Erythroblast (primary cell): ENCODE measurements around the gene TRIM60.

ENCODE experiments used
- GATA1 ChIP-seq: IDR thresholded peaks from 2 replicates; pipeline ENCODE4 v1.6.1; 2011; ENCODE audit warnings: low read depth, mild to moderate bottlenecking, control low read depth, low read length, moderate library complexity
- POLR2A ChIP-seq: IDR thresholded peaks from 2 replicates; pipeline ENCODE4 v1.6.1; 2011; ENCODE audit warnings: mild to moderate bottlenecking, low read length

DNA sequence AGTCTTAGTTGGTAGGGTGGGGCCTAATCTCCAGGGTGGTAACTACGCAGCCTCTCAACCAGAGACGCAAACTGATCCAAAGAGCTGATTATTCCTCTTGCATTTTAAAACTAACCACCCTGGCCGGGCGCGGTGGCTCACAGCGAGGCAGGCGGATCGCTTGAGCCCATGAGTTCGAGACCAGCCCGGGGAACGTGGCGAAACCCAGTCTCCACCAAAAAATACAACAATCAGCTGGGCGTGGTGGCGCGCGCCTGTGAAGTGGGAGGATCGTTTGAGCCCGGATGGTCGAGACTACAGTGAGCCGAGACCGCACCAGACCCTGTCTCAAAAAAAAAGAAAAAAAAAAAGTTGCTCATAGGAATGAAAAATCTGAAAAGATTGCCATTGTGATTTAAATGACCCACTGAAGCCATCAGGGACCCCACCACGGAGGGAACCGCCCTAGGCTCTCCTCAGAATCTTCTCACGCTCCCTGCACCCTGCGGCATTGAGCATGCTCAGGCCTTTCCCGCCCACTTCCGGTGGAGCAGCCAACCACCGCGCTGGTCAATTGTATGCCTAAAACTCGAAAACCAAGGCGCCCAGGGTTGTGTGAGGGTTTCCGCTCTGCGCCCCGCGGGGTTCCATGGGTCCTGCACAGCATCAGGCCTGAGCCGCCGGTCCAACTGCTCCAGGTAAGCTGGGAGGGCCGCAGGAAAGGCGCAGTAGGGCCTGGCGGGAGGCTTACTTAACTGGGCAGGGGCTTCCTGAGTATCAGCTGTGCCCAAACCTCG lies at the start of gene TRIM60:
- TF ChIP-seq POLR2A (no peak), GATA1 (no peak)
